ENCODE results near the gene TEAD1.

- TF ChIP-seq CTCF (IDR thresholded peaks at IDR 0.05) (no peak), POLR2AphosphoS5 (IDR thresholded peaks at IDR 0.05) (no peak)
Observed at GRCh38 chr11:12838463-12839123, 164.4 kb downstream of the TEAD1 start.
